Stimulated activated CD4-positive, alpha-beta T cell treated with anti-CD3 and anti-CD28 coated beads, TNF-alpha, amount 100 ng/mL, for 1 hour (primary cell): ENCODE results near the gene RAB11A.

Experiments
- DNase-seq, 3 donors: peaks; one replicate each; pipeline ENCODE4 v3.0.0-alpha.2; 2020; ENCODE audit warnings: low read depth in 3 of 3, low spot score in 1 of 3

Gene RAB11A

DNA sequence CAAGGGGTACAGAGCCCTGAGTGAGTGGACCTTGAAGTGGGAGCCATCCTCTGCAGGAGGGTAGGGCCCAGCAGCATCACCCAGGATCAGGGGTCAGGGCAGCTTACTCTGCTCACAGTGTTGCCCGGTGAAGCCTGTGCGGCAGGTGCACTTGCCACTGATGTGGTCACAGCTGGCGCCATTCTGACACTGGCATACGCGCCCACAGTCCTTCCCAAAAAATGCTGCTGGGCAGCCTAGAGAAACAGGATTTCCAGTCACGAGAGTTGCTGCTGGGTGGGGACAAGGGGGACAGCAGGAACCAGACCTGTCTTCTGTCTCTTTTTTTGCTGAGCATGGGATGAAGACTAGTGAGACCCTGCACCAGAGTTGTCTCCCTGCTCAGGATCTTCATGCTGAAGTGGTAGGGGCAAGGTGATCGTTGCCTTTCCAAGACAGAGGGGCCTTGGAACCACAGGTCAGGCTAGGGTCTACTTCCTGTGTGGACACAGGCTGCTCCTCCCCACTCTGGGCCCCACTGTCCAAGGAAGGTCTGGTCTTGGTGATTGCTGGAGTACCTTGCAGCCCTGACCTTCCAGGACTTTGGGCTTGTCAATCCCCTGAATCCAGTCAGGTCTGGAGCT is 46.9 kb downstream of the RAB11A start:
- no peak for DNase-seq

DNA sequence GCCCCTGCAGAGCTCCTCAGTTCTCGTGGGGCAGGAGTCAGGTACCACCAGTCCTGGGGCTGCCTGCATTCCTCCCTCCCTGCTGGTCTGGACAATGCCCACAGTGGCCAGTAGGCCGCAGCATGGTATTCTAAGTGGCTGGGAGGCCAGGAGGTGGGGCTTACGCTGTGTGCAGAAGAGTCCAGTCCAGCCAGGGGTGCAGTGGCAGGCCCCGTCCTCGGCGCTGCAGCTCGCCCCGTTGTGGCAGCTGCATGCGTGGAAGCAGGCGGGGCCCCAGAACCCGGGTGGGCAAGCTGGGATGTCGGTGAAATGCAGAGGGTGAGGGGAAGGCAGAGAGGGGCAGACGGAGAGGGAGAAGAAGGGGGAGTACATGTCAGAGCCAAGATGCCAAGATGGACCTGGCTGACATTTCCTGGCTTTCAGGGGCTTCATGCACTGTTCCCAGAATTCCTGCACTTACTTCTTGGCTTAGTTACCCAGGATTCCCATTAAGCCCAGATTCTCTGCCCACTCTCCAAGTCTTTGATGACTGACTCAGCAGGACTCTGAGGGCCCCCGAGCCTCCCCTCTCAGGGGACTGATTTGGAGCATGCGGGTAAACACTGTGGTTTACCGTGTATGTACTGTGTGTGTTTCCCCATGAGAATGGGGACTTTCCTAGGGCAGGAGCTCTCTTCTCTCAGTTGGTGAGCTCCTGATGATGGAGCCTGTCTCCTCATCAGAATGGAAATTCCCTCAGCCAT is 47.5 kb downstream of the RAB11A start:
- peak in 1 of 3 donors; percentile 21 for DNase-seq

DNA sequence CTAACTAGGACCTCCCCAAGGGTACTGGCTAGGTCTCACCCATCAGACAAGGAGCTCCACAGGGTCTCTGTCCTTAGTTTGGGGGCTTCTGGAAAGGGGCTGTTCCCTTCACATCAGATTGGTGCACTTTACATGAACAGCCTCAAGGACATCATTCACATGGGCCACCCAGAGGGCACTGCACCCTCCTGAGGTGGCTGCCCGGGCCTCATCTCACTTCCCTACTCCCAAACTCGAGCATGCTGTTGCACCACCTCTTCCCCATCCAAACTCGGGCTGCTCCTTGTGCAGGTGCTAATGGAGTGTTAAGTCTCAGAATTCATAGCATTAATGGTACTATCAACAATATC is 48.1 kb downstream of the RAB11A start:
- no peak for DNase-seq

DNA sequence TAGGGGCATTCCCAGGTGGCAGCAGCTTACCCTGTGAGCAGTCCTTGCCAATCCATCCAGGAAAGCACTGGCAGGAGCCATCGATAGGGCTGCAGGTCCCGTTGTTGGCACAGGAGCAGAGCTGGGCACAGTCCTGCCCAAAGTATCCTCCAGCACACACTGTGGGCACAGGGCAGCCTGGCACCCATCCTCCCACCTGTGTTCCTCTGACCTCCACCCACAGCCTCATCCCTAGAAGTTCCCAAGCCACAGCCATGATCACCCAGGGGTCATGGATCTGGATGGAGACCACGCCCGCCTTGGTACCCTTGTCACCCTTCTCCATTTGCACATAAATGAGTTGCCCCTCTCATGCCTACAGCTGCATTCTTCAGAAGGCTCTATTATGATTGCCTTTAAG is 48.6 kb downstream of the RAB11A start:
- no peak for DNase-seq

DNA sequence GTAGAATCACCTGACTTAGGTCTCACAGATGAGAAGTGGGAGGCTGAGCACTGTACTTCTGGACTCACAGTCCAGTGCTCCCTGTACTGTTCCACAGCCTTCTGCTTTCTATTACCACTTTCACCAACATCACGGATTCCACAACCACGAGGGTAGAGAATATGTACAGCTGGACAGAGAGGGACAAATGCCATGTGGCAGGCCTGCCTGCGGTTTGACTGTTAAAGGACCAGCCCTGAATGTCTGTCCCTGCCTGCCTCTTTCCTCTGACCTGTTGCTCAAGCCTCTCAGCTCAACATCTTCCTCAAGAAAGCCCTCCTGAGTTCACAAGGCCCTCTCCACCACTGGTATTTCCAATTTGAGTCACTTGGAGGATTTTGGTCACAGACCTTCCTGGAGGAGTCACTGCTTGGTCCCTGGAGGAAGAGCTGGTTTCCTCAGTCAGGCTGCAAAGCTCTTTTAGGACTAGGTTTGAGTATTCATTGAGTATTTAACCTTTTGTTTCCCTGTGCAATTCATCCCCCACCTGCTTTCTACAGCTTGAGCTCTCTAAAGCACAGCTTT is 49.1 kb downstream of the RAB11A start:
- DNase-seq = no peak

DNA sequence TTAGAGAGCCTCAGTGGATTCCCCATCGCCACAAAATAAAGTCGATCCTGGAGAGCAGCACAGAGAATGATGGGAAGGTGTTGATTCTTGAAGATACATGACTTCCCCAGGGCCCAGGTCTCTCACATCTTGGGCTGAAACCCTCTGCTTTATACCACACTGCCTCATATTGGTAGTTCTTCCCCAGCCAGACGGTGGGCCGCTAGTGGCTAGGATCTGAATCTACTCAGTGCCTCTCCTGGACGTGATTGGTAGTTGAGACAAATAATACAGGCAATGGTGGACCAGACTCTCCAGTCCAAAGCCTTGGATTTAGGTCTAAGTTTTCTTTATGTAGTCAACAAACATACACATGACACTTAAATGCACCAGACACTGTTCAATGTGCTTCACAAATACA is 49.7 kb downstream of the RAB11A start:
- DNase-seq = no peak

DNA sequence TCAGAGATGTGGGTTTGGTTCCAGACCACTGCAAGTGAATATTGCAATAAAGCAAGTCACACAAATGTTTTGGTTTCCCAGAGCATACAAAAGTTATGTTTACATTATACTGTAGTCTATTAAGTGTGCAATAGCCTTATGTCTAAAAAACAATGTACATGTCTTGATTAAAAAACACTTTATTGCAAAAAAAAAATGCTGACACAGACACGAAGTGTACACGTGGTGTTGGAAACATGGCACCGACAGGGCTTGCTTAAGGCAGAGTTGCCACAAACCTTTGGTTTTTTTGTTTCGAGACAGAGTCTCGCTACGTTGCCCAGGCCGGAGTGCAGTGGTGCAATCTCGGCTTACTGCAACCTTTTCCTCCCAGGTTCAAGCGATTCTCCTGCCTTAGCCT is 50.1 kb downstream of the RAB11A start:
- no peak for DNase-seq

DNA sequence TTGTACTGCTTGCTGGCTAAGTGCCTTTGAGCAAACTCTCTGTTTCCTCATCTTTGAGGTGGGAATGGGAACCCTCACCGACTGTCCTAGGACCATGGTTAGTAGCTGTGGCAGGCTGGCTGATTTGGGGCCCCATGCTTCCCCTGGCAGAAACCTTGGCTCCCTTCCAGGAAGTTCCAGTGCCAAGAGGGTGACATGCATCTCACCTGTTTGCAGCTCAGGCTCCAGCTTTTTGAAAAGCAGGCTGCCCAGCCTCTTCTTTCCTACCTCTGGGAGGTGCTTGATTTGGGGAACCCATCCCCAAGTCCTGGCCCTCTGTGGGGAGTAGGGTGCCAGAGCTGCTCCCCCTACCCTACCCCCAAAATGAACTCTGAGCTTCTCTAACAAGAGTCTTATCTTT is 50.8 kb downstream of the RAB11A start:
- no peak for DNase-seq

DNA sequence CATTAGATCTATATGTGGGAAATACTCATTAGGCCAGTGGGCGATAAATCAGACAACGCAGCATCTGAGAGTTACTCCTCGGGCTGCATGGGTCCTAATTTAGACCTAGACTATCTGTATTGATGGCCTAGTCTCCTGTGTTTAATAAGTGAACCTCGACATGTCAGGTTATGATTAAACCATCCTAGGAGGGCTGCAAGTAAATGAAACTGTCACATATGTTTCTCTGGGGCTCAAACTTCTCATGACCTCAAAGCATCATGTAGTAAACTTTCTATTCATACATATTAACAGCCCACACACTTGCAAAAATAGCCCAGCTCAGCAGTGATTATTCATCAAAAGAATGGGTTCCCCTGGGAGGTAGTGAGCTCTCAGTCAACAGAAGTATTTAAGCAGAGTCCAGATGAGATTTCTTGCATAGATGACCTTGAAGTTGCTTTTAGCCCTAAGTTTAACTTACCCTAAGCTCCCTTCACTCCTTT is 51.6 kb downstream of the RAB11A start:
- no peak for DNase-seq

DNA sequence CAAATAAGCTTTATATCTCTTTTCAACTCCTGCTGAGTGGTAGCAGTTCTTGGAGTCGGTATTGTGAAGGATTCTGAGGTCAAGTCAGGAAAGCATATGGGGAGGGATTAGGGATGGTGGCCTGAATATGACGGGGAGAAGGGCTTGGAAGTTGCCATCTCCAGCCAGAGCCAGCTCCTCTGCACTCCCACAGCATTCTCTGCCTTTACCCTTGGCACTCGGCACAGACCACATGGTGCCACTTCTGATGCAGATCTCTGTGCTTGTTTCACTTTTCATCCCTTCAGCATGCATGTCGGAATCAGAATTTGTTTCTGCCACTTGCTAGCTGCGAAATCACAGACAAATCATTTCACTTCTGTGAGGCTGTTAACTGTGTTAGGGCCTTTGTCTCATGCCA is 52.5 kb downstream of the RAB11A start:
- DNase-seq = no peak

DNA sequence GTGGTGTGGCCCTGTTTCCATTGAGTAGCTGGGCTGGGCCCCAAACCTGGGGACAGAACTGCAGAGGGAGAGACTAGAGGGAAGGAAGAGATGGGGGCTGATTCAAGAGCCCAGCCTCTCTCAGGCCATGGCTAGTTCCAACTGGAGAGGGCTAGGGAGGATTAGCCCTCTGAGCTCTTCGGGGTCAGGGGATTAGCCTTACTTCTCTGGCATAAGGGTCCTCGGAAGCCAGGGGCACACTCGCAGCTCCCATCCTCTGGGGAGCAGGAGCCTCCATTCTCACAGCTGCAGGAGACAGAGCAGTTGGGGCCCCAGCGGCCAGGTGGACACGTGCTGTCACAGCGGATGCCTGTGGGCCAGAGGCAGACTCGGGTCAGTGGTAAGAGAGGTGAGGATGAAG is 53.3 kb downstream of the RAB11A start:
- DNase-seq = no peak

DNA sequence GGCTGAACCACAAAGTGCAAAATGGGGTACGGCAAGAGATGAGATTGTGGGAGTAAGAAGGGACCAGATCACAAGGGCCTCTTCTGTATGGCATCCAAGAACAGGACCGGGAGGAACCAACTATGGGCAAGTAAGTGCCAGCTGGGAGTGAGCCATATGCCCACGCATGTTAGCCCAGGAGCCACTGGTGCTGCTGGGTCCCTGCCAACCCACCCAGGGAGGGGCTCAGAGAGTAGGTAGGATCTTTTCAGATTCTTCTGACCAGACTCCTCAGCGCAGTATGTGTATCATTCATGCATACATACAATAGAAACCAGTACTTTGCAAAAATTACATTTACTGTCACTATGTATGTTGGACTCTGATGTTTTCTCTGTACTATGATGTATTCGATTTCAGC is 54.0 kb downstream of the RAB11A start:
- no peak for DNase-seq

DNA sequence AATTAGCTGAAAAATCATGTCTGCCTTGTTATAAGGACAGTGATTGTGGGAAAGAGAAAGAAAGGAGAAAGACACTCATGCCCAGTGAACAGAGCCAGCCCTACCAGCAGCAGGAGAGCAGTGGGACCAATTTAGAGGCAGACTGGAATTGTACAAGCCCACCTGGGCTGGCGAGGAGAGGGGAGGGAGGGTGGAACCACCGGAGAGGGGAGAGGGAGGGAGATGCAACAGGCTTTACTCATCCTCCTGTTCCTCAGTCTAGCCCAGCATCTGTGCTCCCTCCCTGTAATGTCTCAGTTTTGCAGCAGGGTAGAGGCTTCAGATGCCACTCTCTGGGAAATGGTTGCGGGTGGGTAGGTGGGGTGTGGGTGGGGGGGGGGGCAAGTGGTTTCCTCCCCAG is 54.7 kb downstream of the RAB11A start:
- DNase-seq = no peak

DNA sequence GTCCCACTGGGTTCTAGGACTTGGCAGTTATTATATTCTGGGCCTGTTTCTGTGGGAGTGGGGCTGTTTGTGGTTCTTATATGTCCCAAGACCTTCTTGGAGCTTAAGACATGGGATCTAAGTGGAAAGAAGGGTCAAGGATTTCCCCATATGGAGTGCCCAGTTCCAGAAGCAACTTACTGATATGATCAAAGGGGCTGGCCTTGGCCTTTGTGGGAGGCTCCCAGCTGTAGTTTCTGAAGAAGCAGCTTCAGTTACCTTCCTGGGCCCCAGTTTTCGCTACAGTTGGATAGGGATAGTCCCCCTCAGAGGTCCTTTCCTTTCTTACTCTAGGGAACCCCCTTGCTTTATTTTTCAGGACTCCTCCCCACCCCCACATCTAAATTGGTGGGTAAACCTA is 56.0 kb downstream of the RAB11A start:
- no peak for DNase-seq

DNA sequence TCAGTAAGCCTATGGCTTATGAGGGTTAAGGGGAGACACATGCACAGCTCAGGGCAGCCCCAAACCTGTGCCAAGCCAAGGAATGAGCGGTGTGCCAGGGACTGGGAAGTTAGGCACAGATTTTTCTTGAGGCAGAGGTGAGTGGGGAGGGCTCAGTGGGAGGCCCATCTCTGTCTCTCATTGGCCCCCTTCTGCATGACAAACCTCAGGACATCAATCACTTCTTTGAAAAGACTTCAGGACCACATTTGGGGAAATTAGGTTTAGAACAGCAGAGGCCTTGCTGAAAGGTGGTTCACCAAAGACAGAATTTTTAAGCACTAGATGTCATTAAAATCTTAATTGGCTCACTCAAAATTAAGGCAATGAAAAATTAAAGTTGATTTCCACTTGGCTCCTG is 57.2 kb downstream of the RAB11A start:
- DNase-seq = no peak

DNA sequence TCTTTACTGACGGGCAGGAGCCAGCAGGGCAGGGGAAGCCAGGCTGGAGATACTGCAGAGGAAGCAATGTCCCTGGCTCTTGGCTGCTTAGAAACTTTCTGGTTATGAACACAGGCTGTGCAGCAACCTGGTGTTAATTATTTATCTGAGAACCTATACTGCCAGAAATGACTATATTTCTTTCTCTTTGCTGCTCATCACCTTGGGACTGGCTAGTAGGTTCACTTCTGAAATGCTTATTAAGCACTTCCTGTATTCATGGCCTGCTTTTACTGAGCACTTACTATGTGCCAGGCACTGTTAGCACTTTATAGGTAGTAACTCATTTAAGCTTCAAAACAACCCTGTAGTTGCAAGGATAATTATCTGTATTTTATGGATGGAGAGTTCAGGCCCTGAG is 57.6 kb downstream of the RAB11A start:
- DNase-seq = no peak

DNA sequence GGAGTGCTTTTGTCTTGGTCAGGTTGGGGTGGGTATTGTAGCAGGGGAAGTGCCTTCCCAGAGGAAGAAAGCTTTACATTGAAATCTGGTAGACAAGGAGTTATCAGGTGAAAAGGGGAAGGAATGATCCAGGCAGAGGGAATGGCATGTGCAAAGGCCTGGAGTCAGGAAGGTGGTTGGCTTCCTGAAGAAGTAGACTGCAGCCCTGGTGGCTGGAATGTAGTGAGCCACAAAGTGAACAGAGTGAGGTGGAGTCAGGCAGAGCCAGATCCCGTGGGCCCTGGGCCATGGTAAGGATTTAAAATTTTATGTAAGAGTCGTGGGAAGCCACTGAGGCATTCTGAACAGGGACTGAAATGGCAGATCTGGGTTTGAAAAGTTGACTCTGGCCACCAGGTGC is 58.3 kb downstream of the RAB11A start:
- DNase-seq = no peak

DNA sequence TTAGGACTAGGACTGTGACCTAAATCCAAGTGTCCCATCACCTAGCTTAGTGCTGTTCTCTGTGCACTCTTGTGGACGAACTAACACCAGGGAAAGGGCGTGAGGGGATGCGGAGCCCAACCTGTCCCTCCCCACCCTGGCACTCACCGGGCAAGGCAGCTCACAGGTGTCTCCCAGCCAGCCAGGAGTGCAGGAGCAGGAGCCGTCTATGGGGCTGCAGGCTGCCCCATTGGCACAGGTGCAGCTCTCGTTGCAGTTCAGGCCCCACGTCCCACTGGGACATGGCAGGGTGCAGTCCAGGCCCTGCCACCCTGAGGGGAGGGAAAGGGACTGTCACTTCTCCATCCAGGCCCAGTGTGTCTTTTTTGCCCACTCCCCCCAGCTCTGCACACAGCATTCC is 60.3 kb downstream of the RAB11A start:
- no peak for DNase-seq

DNA sequence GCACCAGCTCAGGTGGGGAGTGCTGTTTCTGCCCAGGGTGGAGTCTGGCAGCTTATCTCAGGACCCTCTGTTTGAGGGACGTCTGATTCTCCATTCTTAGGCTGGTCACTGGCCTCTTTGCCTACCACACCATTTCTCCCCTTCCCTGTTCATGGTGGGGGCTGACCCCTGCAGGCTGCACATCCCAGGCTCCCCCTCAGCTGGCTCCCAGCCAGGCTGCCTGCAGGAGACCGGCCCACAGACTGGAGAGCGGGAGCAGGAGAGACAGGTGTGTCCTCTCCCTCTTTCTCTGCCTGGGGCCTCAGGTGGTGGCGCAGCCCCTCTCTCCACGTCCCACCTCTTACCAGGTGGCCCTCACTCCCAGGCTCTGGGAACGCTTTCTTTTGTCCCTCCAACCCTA is 60.8 kb downstream of the RAB11A start:
- no peak for DNase-seq

DNA sequence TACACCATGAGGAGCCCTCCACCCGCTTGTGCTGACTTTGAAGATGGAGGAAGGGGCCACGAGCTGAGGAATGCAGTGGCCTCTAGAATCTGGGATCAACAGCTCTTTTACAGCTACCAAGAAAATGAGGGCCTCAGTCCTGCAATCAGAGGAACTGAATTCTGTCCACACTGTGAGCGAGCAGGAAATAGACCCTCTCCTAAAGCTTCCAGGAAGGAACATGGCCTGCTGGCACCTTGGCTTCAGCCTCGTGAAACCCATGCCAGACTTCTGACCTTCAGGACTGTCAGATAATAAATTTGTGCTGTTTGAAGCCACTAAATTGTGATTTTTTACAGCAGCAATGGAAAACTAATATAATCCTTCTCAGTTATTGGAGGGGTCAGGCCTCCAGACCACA is 61.9 kb downstream of the RAB11A start:
- no peak for DNase-seq

DNA sequence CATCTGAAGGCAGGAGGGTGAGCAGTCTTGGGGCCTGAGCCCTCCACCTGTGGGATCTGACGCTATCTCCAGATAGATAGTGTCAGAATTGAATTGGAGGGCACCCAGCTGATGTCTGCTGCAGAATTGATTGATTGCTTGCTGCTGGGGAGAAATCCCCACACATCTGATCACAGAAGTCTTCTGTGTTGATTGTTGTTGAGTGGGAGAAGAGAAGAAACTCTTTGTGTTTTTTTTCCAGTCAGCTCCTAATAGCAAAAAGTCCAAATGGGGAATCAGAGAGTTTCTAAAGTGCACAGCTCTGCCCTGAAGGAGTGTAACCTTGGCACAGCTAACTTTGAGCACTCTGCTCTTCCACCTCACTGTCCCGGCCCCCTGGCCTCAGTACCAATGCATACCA is 66.1 kb downstream of the RAB11A start:
- no peak for DNase-seq

DNA sequence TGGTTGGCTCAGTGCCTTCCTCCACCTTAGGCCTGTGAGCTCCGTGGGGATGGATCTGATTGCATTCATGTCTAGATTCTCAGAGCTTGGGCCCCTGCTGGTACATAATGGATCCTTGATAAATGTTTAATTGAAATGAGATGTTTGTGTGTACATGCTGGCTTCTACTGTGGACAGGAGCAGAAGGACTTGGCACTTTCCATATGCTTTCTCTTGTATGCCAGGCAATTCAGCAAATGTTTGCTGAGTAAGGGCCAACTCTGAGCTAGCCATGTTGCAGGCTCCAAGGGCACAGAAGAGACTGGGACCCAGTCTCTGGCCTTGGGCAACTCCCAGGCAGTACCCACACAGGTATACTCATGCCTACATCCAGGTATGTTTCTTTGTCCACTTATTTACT is 67.0 kb downstream of the RAB11A start:
- no peak for DNase-seq

DNA sequence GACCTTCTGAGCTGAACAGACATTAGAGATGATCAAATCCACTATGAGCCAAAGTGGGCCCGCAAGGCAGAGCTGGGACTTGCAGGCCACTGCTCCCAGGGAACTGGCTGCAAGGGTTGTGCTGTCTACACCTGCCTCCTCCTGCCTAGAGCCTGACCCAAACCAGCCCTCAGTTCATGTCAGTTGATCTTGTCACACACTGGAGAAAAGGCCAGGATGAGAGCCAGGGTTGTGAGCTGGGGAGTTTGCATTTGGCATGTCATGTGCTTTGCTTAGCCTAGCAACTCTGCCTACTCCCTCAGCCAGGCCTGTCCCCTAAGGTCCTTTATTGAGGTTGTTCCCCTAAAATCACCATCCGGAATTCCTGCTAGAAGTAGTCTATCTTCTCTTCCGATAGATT is 67.8 kb downstream of the RAB11A start:
- DNase-seq = no peak
